Measurements from ENCODE around the gene SCYL3.

SCYL3 gene

GRCh38 chr1:169860750-169861149 lies 32.9 kb downstream of the SCYL3 start:
- TF ChIP-seq, protein P1, sequence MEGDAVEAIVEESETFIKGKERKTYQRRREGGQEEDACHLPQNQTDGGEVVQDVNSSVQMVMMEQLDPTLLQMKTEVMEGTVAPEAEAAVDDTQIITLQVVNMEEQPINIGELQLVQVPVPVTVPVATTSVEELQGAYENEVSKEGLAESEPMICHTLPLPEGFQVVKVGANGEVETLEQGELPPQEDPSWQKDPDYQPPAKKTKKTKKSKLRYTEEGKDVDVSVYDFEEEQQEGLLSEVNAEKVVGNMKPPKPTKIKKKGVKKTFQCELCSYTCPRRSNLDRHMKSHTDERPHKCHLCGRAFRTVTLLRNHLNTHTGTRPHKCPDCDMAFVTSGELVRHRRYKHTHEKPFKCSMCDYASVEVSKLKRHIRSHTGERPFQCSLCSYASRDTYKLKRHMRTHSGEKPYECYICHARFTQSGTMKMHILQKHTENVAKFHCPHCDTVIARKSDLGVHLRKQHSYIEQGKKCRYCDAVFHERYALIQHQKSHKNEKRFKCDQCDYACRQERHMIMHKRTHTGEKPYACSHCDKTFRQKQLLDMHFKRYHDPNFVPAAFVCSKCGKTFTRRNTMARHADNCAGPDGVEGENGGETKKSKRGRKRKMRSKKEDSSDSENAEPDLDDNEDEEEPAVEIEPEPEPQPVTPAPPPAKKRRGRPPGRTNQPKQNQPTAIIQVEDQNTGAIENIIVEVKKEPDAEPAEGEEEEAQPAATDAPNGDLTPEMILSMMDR (IDR thresholded peaks at IDR 0.05; ENCODE audit: low read depth, low read length) = no peak
- in situ Hi-C loops (cut with HindIII; ENCODE audit: low sequenced_read_pairs) = no loop called here
- H3K4me3 ChIP-seq (ENCODE audit: low read depth, low read length) = no peak overlapping the region
- DNase-seq (ENCODE audit: low read depth, low spot score) = no peak

DNA sequence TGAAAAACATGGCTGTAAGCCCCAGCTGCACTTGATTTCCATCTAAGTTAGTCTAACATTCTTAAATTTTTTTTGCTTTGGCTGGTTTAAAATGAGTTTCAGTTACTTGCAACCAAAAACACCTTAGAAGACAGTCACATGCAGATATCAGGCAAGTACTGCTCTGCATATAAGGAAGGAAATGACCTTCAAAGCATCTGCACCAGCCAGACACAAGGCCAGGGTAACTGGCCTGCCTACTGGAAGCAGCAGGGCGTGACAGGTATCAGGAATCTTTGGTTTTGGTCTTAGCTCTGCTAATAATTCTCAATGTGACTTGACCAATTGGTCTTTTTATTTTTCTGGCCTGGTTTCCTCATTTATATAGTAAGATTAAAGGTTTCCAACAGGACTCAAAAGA lies 33.5 kb downstream of the SCYL3 start:
- in situ Hi-C loops (cut with HindIII; ENCODE audit: low sequenced_read_pairs) = no loop called here
- TF ChIP-seq, protein P1 (IDR thresholded peaks at IDR 0.05; ENCODE audit: low read depth, low read length) = no peak
- no peak for DNase-seq (ENCODE audit: low read depth, low spot score)
- H3K4me3 ChIP-seq (ENCODE audit: low read depth, low read length) = no peak overlapping the region

- in situ Hi-C loops (cut with HindIII; ENCODE audit: low sequenced_read_pairs) = no loop called here
- TF ChIP-seq, protein P1 (IDR thresholded peaks at IDR 0.05; ENCODE audit: low read depth, low read length) = no peak
- H3K4me3 ChIP-seq (ENCODE audit: low read depth, low read length) = no peak overlapping the region
- no peak for DNase-seq (ENCODE audit: low read depth, low spot score)
Observed at GRCh38 chr1:169859001-169859400, 34.7 kb downstream of the SCYL3 start.

DNA sequence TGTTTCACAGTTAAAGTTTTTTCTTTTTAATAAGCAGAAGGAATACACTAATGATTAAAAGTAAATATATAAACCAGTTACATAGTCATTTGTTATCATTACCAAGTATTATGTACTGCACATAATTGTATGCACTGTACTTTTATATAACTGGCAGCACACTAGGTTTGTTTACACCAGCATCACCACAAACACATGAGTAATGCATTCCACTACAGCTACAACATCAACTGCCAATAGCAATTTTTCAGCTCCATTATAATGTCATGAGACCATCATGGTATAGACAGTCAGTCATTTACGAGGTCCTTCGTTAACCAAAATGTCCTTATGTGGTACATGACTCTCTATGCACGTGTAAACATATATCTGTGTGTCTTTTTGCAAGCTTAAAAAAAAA lies 35.2 kb downstream of the SCYL3 start:
- no peak for DNase-seq (ENCODE audit: low read depth, low spot score)
- in situ Hi-C loops (cut with HindIII; ENCODE audit: low sequenced_read_pairs) = no loop called here
- H3K4me3 ChIP-seq (ENCODE audit: low read depth, low read length) = no peak overlapping the region
- TF ChIP-seq, protein P1 (IDR thresholded peaks at IDR 0.05; ENCODE audit: low read depth, low read length) = no peak

DNA sequence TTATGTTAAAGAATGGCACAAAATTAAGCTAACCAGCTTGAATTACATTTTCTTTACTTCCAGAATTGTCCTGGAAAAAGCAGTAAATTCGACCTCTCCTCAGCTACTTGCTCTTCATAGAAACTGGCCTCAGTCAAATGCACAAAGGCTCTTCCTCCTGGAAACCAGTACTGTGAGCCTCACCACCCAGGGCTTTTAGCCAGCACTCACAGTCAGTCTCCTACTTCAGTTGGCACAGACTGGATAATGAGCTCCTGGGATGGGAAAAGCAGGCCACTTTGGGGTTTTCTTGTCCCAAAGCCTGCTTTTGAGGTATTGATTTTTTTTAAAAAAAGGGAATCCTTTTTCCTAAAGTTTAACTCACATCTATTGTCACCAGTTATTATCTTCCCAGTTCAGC lies 40.4 kb downstream of the SCYL3 start:
- in situ Hi-C loops (cut with HindIII; ENCODE audit: low sequenced_read_pairs) = no loop called here
- TF ChIP-seq, protein P1 (IDR thresholded peaks at IDR 0.05; ENCODE audit: low read depth, low read length) = no peak

DNA sequence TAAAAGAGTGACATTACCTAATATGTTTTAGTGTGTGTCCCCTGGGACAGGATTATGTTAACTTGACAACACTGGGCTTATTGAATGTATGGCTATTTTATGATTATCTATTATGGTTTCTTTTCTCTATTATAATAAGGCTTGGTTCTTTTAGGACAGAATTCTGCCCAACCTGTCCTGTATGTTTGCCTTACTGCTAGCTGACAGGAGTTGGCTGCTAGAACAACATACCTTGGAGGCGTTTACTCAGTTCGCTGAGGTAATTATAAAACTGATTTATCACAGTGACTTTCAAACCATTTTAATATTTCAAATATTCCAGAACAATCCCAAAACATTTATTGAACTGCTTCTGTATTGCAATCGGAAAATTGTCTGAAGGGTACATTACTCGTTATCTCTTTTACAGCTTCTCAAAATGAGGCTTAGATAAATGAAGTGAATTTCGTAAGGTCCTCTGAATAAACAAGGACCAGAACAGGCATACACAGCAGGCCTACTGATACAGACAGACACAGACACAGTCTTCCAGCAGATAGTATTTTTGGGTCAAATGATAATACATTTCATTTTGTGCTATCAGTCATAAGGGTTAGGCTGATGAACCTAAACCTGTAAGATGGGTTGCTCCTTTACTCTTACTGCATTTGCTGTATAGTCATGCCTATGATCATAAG lies 44.2 kb downstream of the SCYL3 start:
- in situ Hi-C loops (cut with HindIII; ENCODE audit: low sequenced_read_pairs) = no loop called here

More for the DNA sequence above, 40.4 kb downstream of the SCYL3 start:
- no peak overlapping the region for H3K4me3 ChIP-seq (ENCODE audit: low read depth, low read length)
- DNase-seq (ENCODE audit: low read depth, low spot score) = no peak

More for the DNA sequence above, 44.2 kb downstream of the SCYL3 start:
- TF ChIP-seq, protein P1 (IDR thresholded peaks at IDR 0.05; ENCODE audit: low read depth, low read length) = no peak
- H3K4me3 ChIP-seq (ENCODE audit: low read depth, low read length) = no peak overlapping the region
- no peak for DNase-seq (ENCODE audit: low read depth, low spot score)

All from astrocyte of the spinal cord (primary cell).